ENCODE data around the gene MCF2L2.

Gene MCF2L2

GRCh38 chr3:183357564-183358079 lies 70.8 kb downstream of the MCF2L2 start:
- no peak for DNase-seq

DNA sequence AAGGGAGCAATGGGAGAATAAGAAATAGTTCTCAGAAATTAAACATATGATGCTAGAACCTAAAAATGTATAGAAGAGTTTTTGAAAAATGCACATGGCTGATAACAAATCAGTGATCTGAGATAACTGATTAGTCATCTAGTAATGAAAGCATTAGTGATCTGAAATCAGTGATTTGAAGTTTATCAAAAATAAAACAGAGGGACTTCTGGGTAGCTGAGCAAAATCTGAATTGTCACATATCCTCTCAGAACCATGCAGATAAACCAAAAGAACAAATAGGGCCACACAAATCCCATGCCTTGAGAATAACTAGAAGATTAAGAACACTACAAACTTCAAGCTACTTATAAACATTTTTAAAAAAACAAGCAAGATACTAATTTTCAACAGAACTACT lies 71.5 kb downstream of the MCF2L2 start:
- DNase-seq = no peak

DNA sequence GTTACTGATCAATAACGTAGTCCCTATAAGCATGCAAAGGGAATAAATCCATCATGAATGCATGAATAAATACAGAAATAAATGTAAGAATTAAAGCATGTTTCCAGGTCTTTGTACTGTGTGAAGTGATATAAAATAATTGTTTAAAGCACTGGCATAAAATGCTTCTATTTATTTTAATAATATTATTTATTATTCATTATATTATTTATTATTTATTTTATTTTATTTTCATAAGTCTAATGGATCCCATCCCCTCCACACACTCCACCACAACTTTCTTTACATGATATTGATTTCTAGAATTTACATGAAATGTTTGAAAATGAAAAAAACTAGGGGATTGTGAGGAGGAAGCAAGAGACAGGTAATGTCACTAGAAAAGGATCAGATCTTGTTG lies 73.5 kb downstream of the MCF2L2 start:
- no peak for DNase-seq

DNA sequence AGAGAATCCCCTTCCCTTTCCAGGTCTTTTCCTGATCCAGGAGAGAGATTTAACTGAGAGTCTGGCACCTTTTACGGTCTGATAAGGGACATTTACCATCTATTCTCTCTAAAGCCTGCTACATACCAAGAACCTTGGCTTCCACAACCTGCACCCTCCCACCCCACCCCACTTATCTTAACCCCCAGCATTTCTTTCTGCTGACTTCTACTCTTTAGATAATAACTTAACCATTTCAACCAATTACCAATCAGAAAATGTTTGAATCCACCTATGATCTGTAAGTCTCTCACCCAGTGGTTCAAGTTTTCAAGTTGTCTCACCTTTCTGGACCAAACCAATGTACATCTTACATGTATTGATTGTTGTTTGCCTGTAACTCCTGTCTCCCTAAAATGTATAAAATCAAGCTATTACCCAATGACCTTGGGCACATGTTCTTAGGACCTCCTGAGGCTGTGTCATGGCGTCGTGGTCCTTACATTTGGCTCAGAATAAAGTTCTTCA lies 74.0 kb downstream of the MCF2L2 start:
- DNase-seq = no peak

DNA sequence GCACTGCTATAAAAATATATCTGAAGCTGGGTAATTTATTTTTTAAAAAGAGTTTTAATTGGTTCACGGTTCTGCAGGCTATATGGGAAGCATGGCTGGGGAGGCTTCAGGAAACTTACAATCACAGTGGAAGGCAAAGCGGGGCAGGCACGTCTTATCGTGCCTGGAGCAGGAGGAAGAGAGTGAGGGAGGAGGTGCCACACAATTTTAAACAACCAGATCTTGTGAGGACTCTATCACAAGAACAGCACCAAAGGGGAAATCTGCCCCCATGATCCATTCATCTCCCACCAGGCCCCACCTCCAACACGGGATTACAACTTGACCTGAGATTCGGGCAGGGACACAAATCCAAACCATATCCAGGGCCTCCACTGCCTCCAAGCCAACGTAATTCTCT lies 75.0 kb downstream of the MCF2L2 start:
- no peak for DNase-seq

DNA sequence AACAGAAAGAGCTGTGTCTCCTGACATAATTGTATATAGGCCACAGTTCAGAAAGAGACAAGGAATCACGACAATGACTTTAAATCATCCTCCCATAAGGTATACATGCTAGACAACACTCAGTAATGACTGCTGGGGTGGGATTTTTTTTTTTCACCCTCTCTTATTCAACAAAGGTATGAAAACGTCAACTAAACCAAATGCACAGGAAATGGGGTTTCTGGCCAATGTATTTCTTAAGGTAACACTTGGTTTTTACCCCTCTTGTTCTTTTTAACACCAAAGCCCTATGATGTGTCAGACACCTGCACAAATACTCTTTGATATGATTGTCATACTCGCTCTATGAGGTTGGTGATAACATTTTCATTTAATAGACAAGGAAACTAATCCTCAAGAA lies 78.3 kb downstream of the MCF2L2 start:
- no peak for DNase-seq

GRCh38 chr3:183349421-183350157 lies 78.8 kb downstream of the MCF2L2 start:
- no peak for DNase-seq

- no peak for DNase-seq
These were observed 85.6 kb downstream of the MCF2L2 start for GRCh38 chr3:183342824-183343223.

DNA sequence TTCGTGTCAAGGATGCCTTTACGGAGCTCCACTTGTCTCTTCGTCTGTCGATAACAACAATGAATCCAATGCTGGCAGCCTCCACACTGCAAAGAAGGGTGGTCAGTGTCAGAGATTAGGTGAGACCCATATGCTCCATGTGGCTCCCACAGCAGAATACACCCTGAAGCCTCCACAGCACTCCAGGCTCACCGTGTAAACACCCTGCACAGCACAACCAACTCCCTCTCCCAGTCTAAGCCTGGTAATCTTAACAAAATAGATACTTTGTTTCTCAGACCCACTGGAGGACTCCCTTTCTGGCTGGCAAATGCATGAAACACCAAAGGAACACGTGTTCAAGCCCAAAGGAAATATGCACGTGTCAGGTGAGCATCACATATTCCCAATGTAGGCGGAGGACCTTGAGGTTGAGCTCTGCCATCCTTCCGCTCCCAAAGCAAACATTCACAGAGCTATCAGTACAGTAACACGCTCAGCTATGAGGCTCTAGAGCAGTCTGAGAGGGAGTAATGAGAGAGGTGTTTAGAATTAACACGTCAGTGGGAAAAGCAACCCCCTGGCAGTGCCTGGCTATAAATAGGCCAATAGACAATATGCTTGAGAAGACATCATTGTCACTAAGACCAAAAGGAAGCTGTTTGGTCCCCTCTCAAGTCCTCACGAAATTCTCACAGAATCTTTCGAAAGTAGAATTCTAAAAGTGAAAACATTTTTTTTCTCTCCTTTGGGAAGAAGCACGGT lies 86.7 kb downstream of the MCF2L2 start:
- no peak for DNase-seq

- no peak for DNase-seq
These were observed 88.2 kb downstream of the MCF2L2 start for GRCh38 chr3:183340222-183340621.

DNA sequence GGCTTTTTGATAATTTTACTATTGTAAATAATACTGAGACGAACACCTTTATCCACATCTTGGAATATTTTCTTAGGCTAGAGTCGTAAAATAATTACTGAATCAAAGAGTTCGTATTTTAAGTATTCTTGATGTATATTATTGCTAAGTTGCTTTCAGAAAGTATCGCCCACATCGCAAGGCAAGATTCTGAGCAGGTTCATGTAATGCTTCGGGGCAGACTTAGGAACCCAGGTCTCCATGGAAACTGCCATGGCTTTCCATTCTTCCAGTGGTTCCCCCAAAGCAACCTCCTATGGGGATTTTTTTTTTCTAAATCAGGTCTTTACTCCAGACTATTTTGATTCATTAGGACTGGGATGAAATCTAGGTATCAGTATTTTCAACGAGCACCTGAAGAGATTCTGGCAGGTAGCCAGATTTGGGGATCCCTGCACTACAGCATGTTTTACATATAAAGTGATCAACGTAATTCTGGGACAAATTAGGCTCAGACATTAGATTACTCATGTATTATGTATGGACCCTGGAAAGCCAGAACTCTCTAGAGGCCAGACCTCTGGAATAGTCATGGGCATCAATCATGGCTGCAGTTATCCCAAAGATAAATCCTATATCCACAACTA lies 88.8 kb downstream of the MCF2L2 start:
- DNase-seq = no peak

- no peak for DNase-seq
These were observed 89.9 kb downstream of the MCF2L2 start for GRCh38 chr3:183338520-183338919.

- no peak for DNase-seq
These were observed 95.9 kb downstream of the MCF2L2 start for GRCh38 chr3:183332487-183332886.

GRCh38 chr3:183331498-183331897 lies 96.9 kb downstream of the MCF2L2 start:
- peak; percentile 54 for DNase-seq

DNA sequence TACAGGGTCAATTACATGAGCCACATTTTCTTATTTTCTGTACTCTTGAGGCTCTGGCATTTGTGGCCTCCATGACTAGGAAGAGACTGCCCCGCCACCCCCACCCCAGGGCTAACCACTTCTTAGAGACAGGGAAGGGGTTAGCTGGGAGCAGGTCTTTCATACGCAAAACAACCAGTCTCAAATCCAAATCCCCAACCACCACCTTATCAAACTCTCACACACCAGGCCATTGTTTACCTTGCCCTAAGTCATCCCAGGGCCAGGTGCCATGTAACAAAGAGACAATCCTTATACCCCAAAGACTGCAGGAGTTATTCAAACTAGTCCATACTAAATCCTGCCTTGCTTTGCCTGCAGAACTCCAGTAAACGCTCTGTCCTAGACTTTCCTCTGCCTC lies 97.5 kb downstream of the MCF2L2 start:
- DNase-seq = no peak

- no peak for DNase-seq
These were observed 98.9 kb downstream of the MCF2L2 start for GRCh38 chr3:183329543-183329942.

DNA sequence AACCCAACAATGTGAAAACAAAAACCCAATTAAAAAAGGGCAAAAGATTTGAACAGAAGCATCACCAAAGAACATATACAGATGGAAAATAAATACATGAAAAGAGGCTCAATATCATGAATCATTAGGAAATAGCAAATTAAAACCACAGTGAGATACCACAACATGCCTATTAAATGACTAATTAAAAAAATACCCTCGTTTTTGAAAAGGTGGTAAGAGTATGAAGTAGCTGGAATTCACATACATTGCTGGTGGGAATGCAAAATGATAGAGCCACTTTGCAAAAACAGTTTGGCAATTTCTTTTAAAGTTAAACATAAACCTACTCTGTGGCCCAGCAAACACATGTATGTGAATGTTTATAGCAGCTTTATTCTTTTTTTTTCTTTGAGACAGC lies 99.6 kb downstream of the MCF2L2 start:
- DNase-seq = no peak

GRCh38 chr3:183328164-183328563 lies 100.3 kb downstream of the MCF2L2 start:
- no peak for DNase-seq

DNA sequence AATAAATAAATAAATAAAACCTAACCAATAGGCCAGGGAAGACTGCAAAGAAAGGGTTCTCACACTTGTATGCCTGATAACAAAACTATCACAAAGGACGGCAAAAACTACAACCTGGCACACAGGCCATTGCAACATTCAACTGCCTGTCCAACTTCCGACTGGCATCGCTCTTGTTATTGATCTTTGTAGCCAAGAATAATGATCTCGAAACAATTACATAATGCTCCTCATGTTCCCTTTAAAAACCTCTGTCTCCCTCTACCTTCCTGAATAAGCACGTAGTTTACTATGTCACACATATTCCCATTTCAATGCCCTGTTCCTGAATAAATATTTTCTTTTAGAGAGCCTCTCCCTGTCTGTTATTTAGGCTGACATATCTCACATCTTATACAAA lies 101.1 kb downstream of the MCF2L2 start:
- no peak for DNase-seq

DNA sequence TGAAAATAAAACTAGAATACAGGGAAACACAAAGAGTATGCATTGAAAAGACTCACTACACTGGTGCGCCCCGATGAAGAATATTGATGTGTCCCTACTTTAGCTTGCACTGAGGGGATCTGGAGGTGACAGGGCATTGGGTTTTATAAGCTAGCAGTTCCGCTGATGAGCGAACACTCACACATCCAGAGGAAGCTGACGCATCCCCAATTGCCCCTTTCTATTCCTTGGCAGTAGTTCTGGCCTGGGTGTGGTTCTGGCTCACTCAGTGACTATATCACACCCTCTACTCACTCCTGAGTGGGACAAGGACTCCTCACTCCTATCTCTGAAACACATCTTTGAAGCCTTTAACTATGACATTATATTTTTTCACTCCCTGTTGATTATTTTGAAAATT lies 104.3 kb downstream of the MCF2L2 start:
- DNase-seq = no peak

GRCh38 chr3:183319371-183319770 lies 109.0 kb downstream of the MCF2L2 start:
- no peak for DNase-seq

DNA sequence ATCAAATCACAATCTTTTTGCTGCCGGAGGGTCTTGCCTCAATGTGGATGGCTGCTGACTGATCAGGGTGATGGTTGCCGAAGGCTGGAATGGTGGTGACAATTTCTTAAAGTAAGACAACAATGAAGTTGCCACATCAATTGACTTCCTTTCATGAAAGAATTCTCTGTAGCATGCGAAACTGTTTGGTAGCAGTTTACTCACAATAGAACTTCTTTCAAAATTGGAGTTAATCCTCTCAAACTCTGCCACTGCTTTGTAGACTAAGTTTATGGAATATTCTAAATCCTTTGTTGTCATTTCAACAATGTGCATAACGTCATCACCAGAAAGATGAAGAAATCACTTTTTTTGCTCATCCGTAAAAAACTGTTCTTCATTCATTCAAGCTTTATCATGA lies 109.5 kb downstream of the MCF2L2 start:
- DNase-seq = peak; percentile 35

Measured in suppressor macrophage treated with lipopolysaccharide for 4 hours (primary cell).